HepG2 (cell line): ENCODE measurements around the gene WDR53. TPM values are rescaled to one million over a fixed set of nuclear protein-coding genes. Genes with fewer than 3 reads are reported as not detected.

Experiments
- ARHGAP35 ChIP-seq: sonication (generic); formaldehyde crosslinking; IDR thresholded peaks from 2 replicates; pipeline ENCODE4 v1.9.0; 2022; ENCODE audit warnings: mild to moderate bottlenecking, inconsistent platforms, moderate library complexity, missing genetic modification reagents, borderline replicate concordance
- CAMTA2 ChIP-seq: sonication (generic); formaldehyde crosslinking; IDR thresholded peaks from 2 replicates; pipeline ENCODE4 v1.4.0; 2020; ENCODE audit warnings: mild to moderate bottlenecking, missing genetic modification reagents, borderline replicate concordance
- CCDC6 ChIP-seq: sonication (generic); formaldehyde crosslinking; IDR thresholded peaks from 2 replicates; pipeline ENCODE4 v1.8.1; 2022; ENCODE audit warnings: mild to moderate bottlenecking, missing genetic modification reagents, moderate library complexity
- FOSL1 ChIP-seq: sonication (generic); formaldehyde crosslinking; IDR thresholded peaks from 2 replicates; pipeline ENCODE4 v1.9.0; 2021; ENCODE audit warnings: missing genetic modification reagents, borderline replicate concordance
- GABPB1 ChIP-seq: IDR thresholded peaks from 2 replicates; pipeline ENCODE4 v1.6.1; 2016; ENCODE audit warnings: mild to moderate bottlenecking, missing genetic modification reagents, moderate library complexity, missing compliant biosample characterization
- JUNB ChIP-seq: sonication (generic); formaldehyde crosslinking; IDR thresholded peaks from 2 replicates; pipeline ENCODE4 v1.8.0; 2022; ENCODE audit warnings: missing genetic modification reagents, mild to moderate bottlenecking, borderline replicate concordance
- KAT2B ChIP-seq: fragments of 150-350 bp; IDR thresholded peaks from 2 replicates; pipeline ENCODE4 v1.6.1; 2014; ENCODE audit warnings: low read depth, low read length, borderline replicate concordance
- KIAA2018 ChIP-seq: sonication (generic); formaldehyde crosslinking; IDR thresholded peaks from 2 replicates; pipeline ENCODE4 v1.5.0; 2020; ENCODE audit warnings: mild to moderate bottlenecking, missing genetic modification reagents, borderline replicate concordance
- KLF13 ChIP-seq: sonication (generic); formaldehyde crosslinking; IDR thresholded peaks from 2 replicates; pipeline ENCODE4 v1.4.0; 2020; ENCODE audit warnings: mild to moderate bottlenecking, missing genetic modification reagents
- SALL2 ChIP-seq: sonication (generic); formaldehyde crosslinking; IDR thresholded peaks from 2 replicates; pipeline ENCODE4 v1.8.1; 2023; ENCODE audit warnings: mild to moderate bottlenecking, missing genetic modification reagents, inconsistent platforms
- SCMH1 ChIP-seq: sonication (generic); formaldehyde crosslinking; IDR thresholded peaks from 2 replicates; pipeline ENCODE4 v1.9.0; 2021; ENCODE audit warnings: missing genetic modification reagents, mild to moderate bottlenecking, borderline replicate concordance
- SNAI1 ChIP-seq: sonication (generic); formaldehyde crosslinking; IDR thresholded peaks from 2 replicates; pipeline ENCODE4 v1.5.0; 2020; ENCODE audit warnings: mild to moderate bottlenecking, missing genetic modification reagents, borderline replicate concordance
- SYNCRIP ChIP-seq: fragments of 200-400 bp; formaldehyde crosslinking; IDR thresholded peaks from 2 replicates; pipeline ENCODE4 v1.6.1; 2018; ENCODE audit warnings: mild to moderate bottlenecking, low read depth, low read length; ENCODE audit not compliant: insufficient read depth
- ZBTB37 ChIP-seq: sonication (generic); formaldehyde crosslinking; IDR thresholded peaks from 2 replicates; pipeline ENCODE4 v1.4.0; 2020; ENCODE audit warnings: mild to moderate bottlenecking, missing genetic modification reagents
- polyA plus RNA-seq, 8 experiments: library from polyadenylated mRNA; depleted of rRNA in 3 of 8; stranded (reverse) in 7 of 8; unstranded in 1 of 8; fragments of >200 nt; fragmentation: Illumina TruSeq in 4 of 8; extraction: Trizol in 4 of 8; gene quantifications; 2 replicates each; pipeline versions ENCODE4 v1.2.1 to v1.2.3, GENCODE V29; 2011 to 2016; ENCODE audit warnings: low read depth in 4 of 8, missing spikeins in 1 of 8, mixed read lengths in 1 of 8; ENCODE audit not compliant: insufficient read depth in 1 of 8
- total RNA-seq, 5 experiments: library from RNA; depleted of rRNA; stranded (reverse); fragments of >200 nt; fragmentation: Illumina TruSeq; extraction: Trizol; gene quantifications; 2 replicates each; pipeline ENCODE4 v1.2.3, GENCODE V29; 2016; ENCODE audit warnings: low read depth in 1 of 5
- TF ChIP-seq, protein P1 (sequence below): sonication (generic); formaldehyde crosslinking; IDR thresholded peaks from 2 replicates; pipeline ENCODE4 v1.5.1; 2020; ENCODE audit warnings: mild to moderate bottlenecking, missing genetic modification reagents
- TF ChIP-seq, protein P2 (sequence below): IDR thresholded peaks from 2 replicates; pipeline ENCODE4 v1.6.1; 2016; ENCODE audit warnings: missing genetic modification reagents, missing compliant biosample characterization

The WDR53 gene
- total and polyA plus RNA-seq, 2 of the 13 experiments (the other 11 are each of a cell fraction or from before 2014, with no cell fraction given) = 3.5 to 7.7 TPM

DNA sequence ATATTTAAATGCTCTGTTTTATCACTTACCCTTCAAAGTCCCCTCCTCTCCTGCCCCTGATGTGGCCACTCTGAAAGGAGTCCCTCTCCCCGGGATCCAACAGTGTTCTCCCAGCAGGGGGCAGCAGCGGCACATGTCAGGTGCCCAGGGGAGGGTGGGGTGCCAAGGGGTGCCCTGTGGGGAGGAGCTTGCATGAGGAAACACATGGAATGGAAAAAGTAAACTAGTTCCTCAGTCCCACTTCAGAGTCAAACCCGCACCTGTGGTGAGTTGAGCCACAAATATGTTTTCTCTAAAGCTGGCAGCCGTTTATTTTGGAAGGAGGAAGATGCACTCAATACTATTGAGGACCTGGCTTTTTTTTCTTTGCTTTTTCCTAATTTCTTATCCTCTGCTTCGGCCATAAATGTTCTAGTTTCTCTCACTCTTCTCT lies 41.0 kb upstream of the WDR53 start (continued):
- TF ChIP-seq KIAA2018 (CRISPR knock-in tag) (no peak), GABPB1 (CRISPR knock-in tag) (0 out of 2 replicates have a peak, but pooled peaks have one; percentile 26), FOSL1 (CRISPR knock-in tag) (no peak), CAMTA2 (no peak), KLF13 (no peak), JUNB (no peak), SYNCRIP (no peak), SNAI1 (CRISPR knock-in tag) (no peak), ZBTB37 (CRISPR knock-in tag) (no peak), CCDC6 (no peak), ARHGAP35 (CRISPR knock-in tag) (no peak), SALL2 (CRISPR knock-in tag) (no peak), SCMH1 (CRISPR knock-in tag) (no peak), KAT2B (no peak)
- TF ChIP-seq, protein P1, sequence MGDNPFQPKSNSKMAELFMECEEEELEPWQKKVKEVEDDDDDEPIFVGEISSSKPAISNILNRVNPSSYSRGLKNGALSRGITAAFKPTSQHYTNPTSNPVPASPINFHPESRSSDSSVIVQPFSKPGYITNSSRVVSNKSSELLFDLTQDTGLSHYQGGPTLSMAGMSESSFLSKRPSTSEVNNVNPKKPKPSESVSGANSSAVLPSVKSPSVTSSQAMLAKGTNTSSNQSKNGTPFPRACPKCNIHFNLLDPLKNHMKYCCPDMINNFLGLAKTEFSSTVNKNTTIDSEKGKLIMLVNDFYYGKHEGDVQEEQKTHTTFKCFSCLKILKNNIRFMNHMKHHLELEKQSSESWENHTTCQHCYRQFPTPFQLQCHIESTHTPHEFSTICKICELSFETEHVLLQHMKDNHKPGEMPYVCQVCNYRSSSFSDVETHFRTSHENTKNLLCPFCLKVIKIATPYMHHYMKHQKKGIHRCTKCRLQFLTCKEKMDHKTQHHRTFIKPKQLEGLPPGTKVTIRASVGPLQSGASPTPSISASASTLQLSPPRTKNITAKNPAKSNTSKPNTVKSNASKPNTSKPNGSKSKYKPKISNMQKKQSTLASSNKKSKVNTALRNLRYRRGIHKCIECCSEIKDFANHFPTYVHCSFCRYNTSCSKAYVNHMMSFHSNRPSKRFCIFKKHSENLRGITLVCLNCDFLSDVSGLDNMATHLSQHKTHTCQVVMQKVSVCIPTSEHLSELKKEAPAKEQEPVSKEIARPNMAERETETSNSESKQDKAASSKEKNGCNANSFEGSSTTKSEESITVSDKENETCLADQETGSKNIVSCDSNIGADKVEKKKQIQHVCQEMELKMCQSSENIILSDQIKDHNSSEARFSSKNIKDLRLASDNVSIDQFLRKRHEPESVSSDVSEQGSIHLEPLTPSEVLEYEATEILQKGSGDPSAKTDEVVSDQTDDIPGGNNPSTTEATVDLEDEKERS (CRISPR knock-in tag) = no peak
- TF ChIP-seq, protein P2, sequence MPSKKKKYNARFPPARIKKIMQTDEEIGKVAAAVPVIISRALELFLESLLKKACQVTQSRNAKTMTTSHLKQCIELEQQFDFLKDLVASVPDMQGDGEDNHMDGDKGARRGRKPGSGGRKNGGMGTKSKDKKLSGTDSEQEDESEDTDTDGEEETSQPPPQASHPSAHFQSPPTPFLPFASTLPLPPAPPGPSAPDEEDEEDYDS (CRISPR knock-in tag) = no peak
